ENCODE results near the gene AMH. TPM values are rescaled to one million over a fixed set of nuclear protein-coding genes. Genes with fewer than 3 reads are reported as not detected.

The AMH gene
- total and polyA plus RNA-seq, 2 of the 13 experiments (the other 11 are each of a cell fraction or from before 2014, with no cell fraction given), result 0.03 to 0.18 TPM

DNA sequence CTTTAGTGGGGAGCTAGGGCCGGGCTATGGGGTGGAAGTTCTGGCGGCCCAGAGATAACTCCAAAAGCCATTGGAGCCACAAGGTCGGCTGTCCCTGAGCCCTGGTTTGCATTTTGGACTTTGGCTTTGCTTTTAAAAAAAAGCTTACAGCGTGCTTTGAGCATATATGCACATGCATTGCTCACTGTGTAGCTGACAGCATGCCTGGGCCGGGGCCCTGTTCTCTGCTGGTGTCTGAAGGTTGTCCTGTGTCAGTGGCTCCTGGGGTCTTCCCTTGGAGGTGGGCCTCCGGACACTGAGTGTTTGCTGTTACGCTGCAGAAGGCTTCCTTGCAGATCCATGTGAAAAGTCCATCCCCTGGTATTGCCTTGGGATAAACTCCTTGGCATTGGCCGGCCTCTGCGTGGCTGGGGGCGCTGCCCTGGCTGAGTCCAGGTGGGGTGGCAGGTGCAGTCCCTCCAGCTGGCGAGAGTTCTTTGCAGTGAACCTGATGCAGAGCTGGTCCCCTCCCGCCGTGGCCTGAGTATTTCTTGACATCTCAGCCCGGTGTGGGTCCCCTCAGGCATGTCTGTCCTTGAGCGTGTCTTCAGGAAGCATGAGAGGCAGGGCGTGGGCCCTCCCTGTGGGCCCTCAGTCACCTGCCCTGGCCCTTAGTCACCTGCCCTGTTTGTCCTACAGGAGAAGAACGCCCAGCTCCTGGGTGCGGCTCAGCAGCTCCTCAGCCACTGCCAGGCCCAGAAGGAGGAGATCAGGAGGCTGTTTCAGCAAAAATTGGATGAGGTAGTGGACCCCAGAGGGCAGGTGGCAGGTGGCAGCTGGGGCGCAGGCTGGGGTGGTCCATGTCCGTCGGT is 36.0 kb upstream of the AMH start (continued):
- TF ChIP-seq BRCA1 (CRISPR knock-in tag; IDR thresholded peaks at IDR 0.05) (peak; percentile 96), HOXA3 (CRISPR knock-in tag; IDR thresholded peaks at IDR 0.05) (peak; percentile 85), AKNA (CRISPR knock-in tag; IDR thresholded peaks at IDR 0.05; ENCODE audit: borderline replicate concordance) (peak; percentile 86; the same call in 1 of the 2 replicates), ZNF724P (CRISPR knock-in tag; IDR thresholded peaks at IDR 0.05; ENCODE audit: borderline replicate concordance) (peak; percentile 93), SOX5 (CRISPR knock-in tag; IDR thresholded peaks at IDR 0.05; ENCODE audit: borderline replicate concordance) (peak; percentile 52; the same call in 1 of the 2 replicates), CBX1 (IDR thresholded peaks at IDR 0.05; ENCODE audit: low read depth) (no peak), ZNF605 (CRISPR knock-in tag; IDR thresholded peaks at IDR 0.05) (peak; percentile 75), ZFP37 (CRISPR knock-in tag; IDR thresholded peaks at IDR 0.05; ENCODE audit: borderline replicate concordance) (peak; percentile 98), PHF20 (CRISPR knock-in tag; IDR thresholded peaks at IDR 0.05) (peak; percentile 50), ZSCAN9 (CRISPR knock-in tag; IDR thresholded peaks at IDR 0.05; ENCODE audit: borderline replicate concordance) (peak; percentile 86), TP53 (CRISPR knock-in tag; conservative IDR thresholded peaks at IDR 0.05) (peak; percentile 66; the same call in 1 of the 2 replicates), FOXM1 (CRISPR knock-in tag; IDR thresholded peaks at IDR 0.05) (peak; percentile 72; the same call in 1 of the 2 replicates), MYPOP (CRISPR knock-in tag; IDR thresholded peaks at IDR 0.05) (0 out of 2 replicates have a peak, but pooled peaks have one; percentile 69), ZNF607 (CRISPR knock-in tag; IDR thresholded peaks at IDR 0.05; ENCODE audit: borderline replicate concordance) (peak; percentile 90), RBM39 (IDR thresholded peaks at IDR 0.05; ENCODE audit: low read depth, low read length, poor library complexity, severe bottlenecking) (no peak)
- TF ChIP-seq, protein P1, sequence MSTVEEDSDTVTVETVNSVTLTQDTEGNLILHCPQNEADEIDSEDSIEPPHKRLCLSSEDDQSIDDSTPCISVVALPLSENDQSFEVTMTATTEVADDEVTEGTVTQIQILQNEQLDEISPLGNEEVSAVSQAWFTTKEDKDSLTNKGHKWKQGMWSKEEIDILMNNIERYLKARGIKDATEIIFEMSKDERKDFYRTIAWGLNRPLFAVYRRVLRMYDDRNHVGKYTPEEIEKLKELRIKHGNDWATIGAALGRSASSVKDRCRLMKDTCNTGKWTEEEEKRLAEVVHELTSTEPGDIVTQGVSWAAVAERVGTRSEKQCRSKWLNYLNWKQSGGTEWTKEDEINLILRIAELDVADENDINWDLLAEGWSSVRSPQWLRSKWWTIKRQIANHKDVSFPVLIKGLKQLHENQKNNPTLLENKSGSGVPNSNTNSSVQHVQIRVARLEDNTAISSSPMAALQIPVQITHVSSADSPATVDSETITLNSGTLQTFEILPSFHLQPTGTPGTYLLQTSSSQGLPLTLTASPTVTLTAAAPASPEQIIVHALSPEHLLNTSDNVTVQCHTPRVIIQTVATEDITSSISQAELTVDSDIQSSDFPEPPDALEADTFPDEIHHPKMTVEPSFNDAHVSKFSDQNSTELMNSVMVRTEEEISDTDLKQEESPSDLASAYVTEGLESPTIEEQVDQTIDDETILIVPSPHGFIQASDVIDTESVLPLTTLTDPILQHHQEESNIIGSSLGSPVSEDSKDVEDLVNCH (CRISPR knock-in tag; IDR thresholded peaks at IDR 0.05), result peak; percentile 94

Measured in HepG2 (cell line).